K562 (cell line): ENCODE measurements around the gene PRSS53. TPM values are rescaled to one million over a fixed set of nuclear protein-coding genes. Genes with fewer than 3 reads are reported as not detected.

Experiments used
- ARID2 ChIP-seq: fragments of 450-650 bp; IDR thresholded peaks from 2 replicates; pipeline ENCODE4 v1.6.1; 2017; ENCODE audit warnings: antibody characterized with exemption, mild to moderate bottlenecking
- BRF1 ChIP-seq: IDR thresholded peaks from 3 replicates; pipeline ENCODE4 v1.6.1; 2011; ENCODE audit warnings: borderline replicate concordance, mild to moderate bottlenecking; ENCODE audit not compliant: insufficient read length; ENCODE audit errors: extremely low read depth
- DPF2 ChIP-seq: fragments of 450-650 bp; IDR thresholded peaks from 2 replicates; pipeline ENCODE4 v1.6.1; 2016
- ELF1 ChIP-seq: fragments of 200-800 bp; sonication (Bioruptor generic); IDR thresholded peaks from 2 replicates; pipeline ENCODE4 v1.6.1; 2016; ENCODE audit warnings: missing genetic modification characterization, missing compliant biosample characterization
- HDAC2 ChIP-seq: fragments of 450-650 bp; IDR thresholded peaks from 2 replicates; pipeline ENCODE4 v1.6.1; 2016; ENCODE audit warnings: mild to moderate bottlenecking
- NCOA1 ChIP-seq: fragments of 450-650 bp; IDR thresholded peaks from 2 replicates; pipeline ENCODE4 v1.6.1; 2016; ENCODE audit warnings: low read depth
- POLR2H ChIP-seq: IDR thresholded peaks from 2 replicates; pipeline ENCODE4 v1.6.1; 2016; ENCODE audit warnings: missing genetic modification characterization, low read depth, mild to moderate bottlenecking, control low read depth, missing compliant biosample characterization, moderate library complexity
- PPARD ChIP-seq: fragments of 250-450 bp; sonication (Bioruptor Pico); IDR thresholded peaks from 2 replicates; pipeline ENCODE4 v1.8.0; 2022; ENCODE audit warnings: inconsistent platforms, mild to moderate bottlenecking, moderate library complexity
- RB1 ChIP-seq: fragments of 450-650 bp; IDR thresholded peaks from 2 replicates; pipeline ENCODE4 v1.6.1; 2017; ENCODE audit warnings: low read depth, mild to moderate bottlenecking
- SP1 ChIP-seq: sonication (generic); formaldehyde crosslinking; IDR thresholded peaks from 2 replicates; pipeline ENCODE4 v1.8.1; 2022; ENCODE audit warnings: mild to moderate bottlenecking, missing genetic modification reagents
- SP2 ChIP-seq: IDR thresholded peaks from 2 replicates; pipeline ENCODE4 v1.6.1; 2011; ENCODE audit warnings: mild to moderate bottlenecking, low read depth, low read length, moderate library complexity; ENCODE audit not compliant: poor library complexity, severe bottlenecking; ENCODE audit errors: extremely low read depth
- SREBF2 ChIP-seq: sonication (generic); formaldehyde crosslinking; IDR thresholded peaks from 2 replicates; pipeline ENCODE4 v1.4.0; 2020; ENCODE audit warnings: mild to moderate bottlenecking, missing genetic modification reagents
- TFAM ChIP-seq: fragments of 250-450 bp; sonication (Bioruptor Pico); conservative IDR thresholded peaks from 2 replicates; pipeline ENCODE4 v1.5.0; 2021; ENCODE audit warnings: mild to moderate bottlenecking, moderate library complexity
- XRCC3 ChIP-seq: fragments of 450-650 bp; IDR thresholded peaks from 2 replicates; pipeline ENCODE4 v1.6.1; 2017; ENCODE audit warnings: mild to moderate bottlenecking, moderate library complexity
- ZNF263 ChIP-seq: sonication (generic); formaldehyde crosslinking; IDR thresholded peaks from 2 replicates; pipeline ENCODE4 v1.8.0; 2022; ENCODE audit warnings: mild to moderate bottlenecking, missing genetic modification reagents, borderline replicate concordance
- polyA plus RNA-seq, 8 experiments: library from polyadenylated mRNA; depleted of rRNA in 4 of 8; stranded (reverse) in 5 of 8; unstranded in 3 of 8; fragments of >200 nt; fragmentation: Nextera tagmentation in 2 of 8; fragmentation: Illumina TruSeq in 1 of 8; extraction: Ambion mirVana in 2 of 8; extraction: Trizol in 1 of 8; gene quantifications; 2 replicates each; pipeline versions ENCODE4 v1.2.1 to v1.2.3, GENCODE V29; 2011 to 2014; ENCODE audit warnings: inconsistent platforms in 1 of 8, missing spikeins in 1 of 8
- total RNA-seq, 7 experiments: library from RNA; depleted of rRNA in 6 of 7; stranded (reverse); fragments of >200 nt in 6 of 7; fragmentation: Illumina TruSeq in 2 of 7; extraction: Trizol in 2 of 7; gene quantifications; 2 replicates each; pipeline versions ENCODE4 v1.2.1 to v1.2.3, GENCODE V29; 2011 to 2021; ENCODE audit warnings: low replicate concordance in 1 of 7
- TF ChIP-seq, protein P1 (sequence below): fragments of 250-450 bp; sonication (Bioruptor Pico); IDR thresholded peaks from 2 replicates; pipeline ENCODE4 v1.4.0; 2020; ENCODE audit warnings: borderline replicate concordance
- TF ChIP-seq, protein P2 (sequence below): fragments of 450-650 bp; IDR thresholded peaks from 2 replicates; pipeline ENCODE4 v1.6.1; 2016; ENCODE audit warnings: mild to moderate bottlenecking
- TF ChIP-seq, protein P3 (sequence below): IDR thresholded peaks from 2 replicates; pipeline ENCODE4 v1.6.1; 2012; ENCODE audit warnings: low read depth, low read length, improper control_type of control experiment, borderline replicate concordance
- TF ChIP-seq, protein P4 (sequence below): sonication (generic); formaldehyde crosslinking; IDR thresholded peaks from 2 replicates; pipeline ENCODE4 v1.8.1; 2023; ENCODE audit warnings: mild to moderate bottlenecking, missing genetic modification reagents
- TF ChIP-seq, protein P5 (sequence below): fragments of 450-650 bp; formaldehyde crosslinking; IDR thresholded peaks from 2 replicates; pipeline ENCODE4 v1.4.0; 2022; ENCODE audit warnings: mild to moderate bottlenecking, moderate library complexity

The PRSS53 gene
- total and polyA plus RNA-seq, 9 of the 15 experiments (the other 6 are each of a cell fraction or from before 2014, with no cell fraction given): 0.40 to 1.9 (median 0.78) TPM; not detected in 2

DNA sequence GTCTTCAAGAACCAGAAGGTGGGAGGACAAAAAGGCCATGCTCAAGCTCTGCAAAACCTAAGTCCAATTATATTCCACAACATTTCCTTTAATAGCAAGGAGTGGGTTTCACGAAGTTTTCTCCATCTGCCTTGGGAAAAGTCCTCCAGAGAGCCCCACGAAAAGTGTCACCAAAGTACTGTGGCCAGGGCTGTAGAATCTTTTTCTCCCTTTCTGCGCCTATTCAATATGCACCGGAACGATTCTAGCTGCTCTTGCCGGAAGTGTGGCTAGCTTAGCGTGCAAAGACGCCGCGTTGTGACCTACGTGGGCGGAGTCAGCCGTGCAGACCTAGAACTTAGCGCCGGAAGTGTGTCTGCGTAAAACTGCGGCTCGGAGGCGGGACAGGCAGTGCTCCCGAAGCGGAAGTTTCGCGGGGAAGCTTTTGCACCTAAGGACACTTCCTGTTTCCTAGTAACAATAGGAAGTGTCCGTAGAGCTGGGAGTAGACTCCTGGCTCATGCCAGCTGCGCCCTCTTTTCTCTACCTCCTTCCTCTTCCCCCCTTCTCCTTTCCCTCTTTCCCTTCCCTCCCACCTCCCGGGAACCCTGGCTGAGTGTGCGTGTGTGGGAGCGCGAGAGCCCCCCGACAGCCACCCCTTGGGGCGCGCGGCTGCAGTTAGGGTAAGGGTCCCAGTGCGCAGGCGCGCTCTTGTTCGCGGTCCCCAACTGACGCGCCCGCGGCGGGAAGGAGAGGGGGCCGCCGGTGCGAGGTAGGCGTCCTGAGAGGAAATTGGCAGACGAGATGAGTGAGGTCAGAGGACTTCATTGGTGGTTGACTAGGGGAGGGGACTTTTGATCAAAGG is 14.6 kb downstream of the PRSS53 start, which contains the start of the genes ZNF646 and ZNF668 (continued):
- TF ChIP-seq, protein P1, sequence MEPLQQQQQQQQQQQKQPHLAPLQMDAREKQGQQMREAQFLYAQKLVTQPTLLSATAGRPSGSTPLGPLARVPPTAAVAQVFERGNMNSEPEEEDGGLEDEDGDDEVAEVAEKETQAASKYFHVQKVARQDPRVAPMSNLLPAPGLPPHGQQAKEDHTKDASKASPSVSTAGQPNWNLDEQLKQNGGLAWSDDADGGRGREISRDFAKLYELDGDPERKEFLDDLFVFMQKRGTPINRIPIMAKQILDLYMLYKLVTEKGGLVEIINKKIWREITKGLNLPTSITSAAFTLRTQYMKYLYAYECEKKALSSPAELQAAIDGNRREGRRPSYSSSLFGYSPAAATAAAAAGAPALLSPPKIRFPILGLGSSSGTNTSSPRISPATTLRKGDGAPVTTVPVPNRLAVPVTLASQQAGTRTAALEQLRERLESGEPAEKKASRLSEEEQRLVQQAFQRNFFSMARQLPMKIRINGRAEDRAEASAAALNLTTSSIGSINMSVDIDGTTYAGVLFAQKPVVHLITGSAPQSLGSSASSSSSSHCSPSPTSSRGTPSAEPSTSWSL (CRISPR knock-in tag): 0 out of 2 replicates have a peak, but pooled peaks have one; percentile 57
- TF ChIP-seq TFAM (CRISPR knock-in tag) (no peak), DPF2 (no peak), ZNF263 (CRISPR knock-in tag) (peak; percentile 100), ARID2 (no peak), HDAC2 (peak; percentile 31; the same call in 1 of the 2 replicates), PPARD (CRISPR knock-in tag) (no peak), SP2 (peak; percentile 28), BRF1 (no peak), POLR2H (tag) (no peak; the same call in none of the 2 replicates), ELF1 (tag) (peak; percentile 94), XRCC3 (no peak), NCOA1 (peak; percentile 98), RB1 (peak; percentile 63), SREBF2 (CRISPR knock-in tag) (0 out of 2 replicates have a peak, but pooled peaks have one; percentile 40), SP1 (peak; percentile 96)
- TF ChIP-seq, protein P2, sequence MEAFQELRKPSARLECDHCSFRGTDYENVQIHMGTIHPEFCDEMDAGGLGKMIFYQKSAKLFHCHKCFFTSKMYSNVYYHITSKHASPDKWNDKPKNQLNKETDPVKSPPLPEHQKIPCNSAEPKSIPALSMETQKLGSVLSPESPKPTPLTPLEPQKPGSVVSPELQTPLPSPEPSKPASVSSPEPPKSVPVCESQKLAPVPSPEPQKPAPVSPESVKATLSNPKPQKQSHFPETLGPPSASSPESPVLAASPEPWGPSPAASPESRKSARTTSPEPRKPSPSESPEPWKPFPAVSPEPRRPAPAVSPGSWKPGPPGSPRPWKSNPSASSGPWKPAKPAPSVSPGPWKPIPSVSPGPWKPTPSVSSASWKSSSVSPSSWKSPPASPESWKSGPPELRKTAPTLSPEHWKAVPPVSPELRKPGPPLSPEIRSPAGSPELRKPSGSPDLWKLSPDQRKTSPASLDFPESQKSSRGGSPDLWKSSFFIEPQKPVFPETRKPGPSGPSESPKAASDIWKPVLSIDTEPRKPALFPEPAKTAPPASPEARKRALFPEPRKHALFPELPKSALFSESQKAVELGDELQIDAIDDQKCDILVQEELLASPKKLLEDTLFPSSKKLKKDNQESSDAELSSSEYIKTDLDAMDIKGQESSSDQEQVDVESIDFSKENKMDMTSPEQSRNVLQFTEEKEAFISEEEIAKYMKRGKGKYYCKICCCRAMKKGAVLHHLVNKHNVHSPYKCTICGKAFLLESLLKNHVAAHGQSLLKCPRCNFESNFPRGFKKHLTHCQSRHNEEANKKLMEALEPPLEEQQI: no peak
- TF ChIP-seq, protein P3, sequence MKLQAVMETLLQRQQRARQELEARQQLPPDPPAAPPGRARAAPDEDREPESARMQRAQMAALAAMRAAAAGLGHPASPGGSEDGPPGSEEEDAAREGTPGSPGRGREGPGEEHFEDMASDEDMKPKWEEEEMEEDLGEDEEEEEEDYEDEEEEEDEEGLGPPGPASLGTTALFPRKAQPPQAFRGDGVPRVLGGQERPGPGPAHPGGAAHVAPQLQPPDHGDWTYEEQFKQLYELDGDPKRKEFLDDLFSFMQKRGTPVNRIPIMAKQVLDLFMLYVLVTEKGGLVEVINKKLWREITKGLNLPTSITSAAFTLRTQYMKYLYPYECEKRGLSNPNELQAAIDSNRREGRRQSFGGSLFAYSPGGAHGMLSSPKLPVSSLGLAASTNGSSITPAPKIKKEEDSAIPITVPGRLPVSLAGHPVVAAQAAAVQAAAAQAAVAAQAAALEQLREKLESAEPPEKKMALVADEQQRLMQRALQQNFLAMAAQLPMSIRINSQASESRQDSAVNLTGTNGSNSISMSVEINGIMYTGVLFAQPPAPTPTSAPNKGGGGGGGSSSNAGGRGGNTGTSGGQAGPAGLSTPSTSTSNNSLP: 0 out of 2 replicates have a peak, but pooled peaks have one; percentile 4
- TF ChIP-seq, protein P4, sequence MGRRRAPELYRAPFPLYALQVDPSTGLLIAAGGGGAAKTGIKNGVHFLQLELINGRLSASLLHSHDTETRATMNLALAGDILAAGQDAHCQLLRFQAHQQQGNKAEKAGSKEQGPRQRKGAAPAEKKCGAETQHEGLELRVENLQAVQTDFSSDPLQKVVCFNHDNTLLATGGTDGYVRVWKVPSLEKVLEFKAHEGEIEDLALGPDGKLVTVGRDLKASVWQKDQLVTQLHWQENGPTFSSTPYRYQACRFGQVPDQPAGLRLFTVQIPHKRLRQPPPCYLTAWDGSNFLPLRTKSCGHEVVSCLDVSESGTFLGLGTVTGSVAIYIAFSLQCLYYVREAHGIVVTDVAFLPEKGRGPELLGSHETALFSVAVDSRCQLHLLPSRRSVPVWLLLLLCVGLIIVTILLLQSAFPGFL (CRISPR knock-in tag): no peak
- TF ChIP-seq, protein P5, sequence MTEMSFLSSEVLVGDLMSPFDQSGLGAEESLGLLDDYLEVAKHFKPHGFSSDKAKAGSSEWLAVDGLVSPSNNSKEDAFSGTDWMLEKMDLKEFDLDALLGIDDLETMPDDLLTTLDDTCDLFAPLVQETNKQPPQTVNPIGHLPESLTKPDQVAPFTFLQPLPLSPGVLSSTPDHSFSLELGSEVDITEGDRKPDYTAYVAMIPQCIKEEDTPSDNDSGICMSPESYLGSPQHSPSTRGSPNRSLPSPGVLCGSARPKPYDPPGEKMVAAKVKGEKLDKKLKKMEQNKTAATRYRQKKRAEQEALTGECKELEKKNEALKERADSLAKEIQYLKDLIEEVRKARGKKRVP: no peak
